Stimulated activated CD4-positive, alpha-beta T cell treated with anti-CD3 and anti-CD28 coated beads, Interleukin-4, amount 100 ng/mL, for 1 hour (primary cell): ENCODE results near the gene PERCC1.
"Not testable (repeated sequence)": the region's sequence is repeated elsewhere in the genome, so short reads cannot be mapped to it uniquely, and the experiment has no call there.

Experiments
- DNase-seq: peaks from one replicate; pipeline ENCODE4 v3.0.0-alpha.2; 2020

Gene PERCC1

GRCh38 chr16:1470481-1471251 is 39.8 kb downstream of the PERCC1 start:
- DNase-seq = no peak

DNA sequence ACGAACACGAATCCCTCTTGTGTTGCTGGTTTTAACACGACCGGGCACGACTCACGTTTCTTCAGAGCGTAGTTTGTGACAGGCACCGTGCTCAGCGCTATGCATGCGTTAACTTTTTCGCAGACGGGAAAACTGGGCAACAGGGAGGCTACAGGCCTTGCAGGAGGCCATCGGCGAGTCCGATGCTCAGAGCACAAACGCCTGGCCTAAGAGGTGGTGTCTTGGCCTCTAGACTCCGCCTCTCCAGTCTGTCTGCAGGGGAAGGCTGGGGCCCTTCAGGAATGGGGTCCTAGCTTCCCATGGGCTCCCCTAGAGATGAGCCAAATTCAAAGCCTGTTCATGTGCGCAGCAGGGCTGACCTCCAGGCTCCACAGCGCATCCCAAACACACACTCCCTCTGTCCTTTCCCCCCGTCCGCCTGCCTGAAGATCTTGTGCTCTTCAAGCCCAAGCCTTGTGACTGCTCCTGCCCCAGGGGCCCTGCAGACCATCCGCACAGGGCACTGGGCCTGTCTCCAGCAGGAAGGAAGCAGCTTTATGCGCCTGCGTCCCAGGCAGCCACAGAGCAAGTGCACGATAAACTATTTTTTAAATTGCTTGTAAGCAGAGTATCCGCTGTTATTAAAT is 40.8 kb downstream of the PERCC1 start:
- DNase-seq = no peak

GRCh38 chr16:1472974-1473373 is 42.1 kb downstream of the PERCC1 start:
- DNase-seq = no peak

GRCh38 chr16:1474082-1474795 is 43.4 kb downstream of the PERCC1 start:
- no peak for DNase-seq

DNA sequence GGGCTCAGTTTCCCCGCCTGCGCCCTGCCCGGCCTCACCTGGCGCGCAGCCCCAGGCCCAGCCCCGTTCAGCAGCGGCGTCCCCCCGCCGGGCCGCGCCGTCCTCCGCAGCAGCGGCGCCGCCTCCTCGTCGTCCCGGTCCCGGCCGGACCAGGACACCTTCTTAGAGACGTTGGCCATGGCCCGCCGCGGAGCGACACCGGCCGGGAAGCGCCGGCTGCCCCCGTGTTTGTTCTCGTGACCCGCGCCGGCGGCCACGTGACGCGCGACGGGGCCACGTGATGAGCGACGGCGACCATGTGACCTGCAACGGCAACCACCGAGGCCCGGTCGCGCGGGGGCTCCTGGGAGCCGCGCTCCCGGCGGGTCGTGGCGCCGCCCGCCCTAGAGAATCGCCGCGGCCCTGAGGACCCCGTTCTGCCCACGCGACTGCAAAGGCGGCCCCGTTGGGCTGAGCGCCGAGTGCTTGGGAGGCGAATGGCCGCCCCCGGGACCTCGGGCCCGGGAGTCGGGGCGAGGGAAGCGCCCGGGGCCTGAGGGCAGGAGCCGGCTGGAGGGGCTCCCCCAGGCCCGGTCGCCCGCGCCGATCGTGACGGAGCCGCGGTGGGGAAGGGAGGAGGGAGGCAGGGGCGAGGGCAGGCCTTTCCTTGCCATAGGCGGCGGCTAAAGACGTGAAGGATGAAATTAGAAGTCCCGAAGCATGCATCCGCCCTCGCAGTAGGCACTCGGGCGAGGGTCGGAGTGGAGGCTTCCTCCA is 44.1 kb downstream of the PERCC1 start, which contains the start of gene CLCN7:
Gene CLCN7, minus strand, starts transcription at position 233 of the 756 bp plus-strand sequence. Its CDS starts 54 bp downstream, at position 179.
- DNase-seq = peak; percentile 89

DNA sequence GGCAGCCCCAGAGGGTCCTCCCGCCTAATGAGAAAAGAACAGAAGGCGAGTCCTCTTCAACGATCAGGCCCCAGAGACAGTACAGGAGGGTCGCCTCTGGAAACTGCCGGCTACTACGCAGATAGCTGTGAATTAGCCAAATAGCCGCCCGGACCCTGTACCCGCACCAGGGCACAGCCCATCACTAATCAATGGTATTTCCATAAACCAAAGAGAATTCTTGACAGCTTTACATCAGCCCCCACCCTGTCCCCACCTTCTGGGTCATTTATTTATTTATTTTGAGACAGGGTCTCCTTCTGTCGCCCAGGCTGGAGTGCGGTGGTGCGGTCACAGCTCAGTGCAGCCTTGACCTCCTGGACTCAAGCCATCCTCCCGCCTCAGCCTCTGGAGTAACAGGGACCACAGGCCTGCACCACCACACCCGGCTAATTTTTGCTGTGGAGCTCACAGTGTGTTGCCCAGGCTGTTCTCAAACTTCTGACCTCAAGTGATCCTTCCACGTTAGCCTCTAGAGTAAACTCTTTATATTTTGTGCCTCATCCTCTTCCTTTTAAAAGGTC is 44.8 kb downstream of the PERCC1 start:
- no peak for DNase-seq

GRCh38 chr16:1477033-1477432 is 46.2 kb downstream of the PERCC1 start:
- no peak for DNase-seq

DNA sequence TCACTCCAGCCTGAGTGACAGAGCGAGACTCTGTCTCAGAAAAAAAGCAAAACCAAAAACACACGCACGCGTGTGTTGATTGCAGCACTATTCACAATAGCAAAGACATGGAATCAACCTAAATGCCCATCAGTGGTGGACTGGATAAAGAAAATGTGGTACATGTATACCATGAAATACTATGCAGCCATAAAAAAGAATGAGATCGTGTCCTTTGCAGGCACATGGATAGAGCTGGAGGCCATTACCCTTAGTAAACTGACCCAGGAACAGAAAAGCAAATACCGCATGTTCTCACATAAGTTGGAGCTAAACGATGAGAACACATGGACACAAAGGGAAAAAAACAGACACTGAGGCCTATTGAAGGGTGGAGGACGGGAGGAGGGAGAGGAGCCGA is 48.1 kb downstream of the PERCC1 start:
- DNase-seq = not testable (repeated sequence)

- DNase-seq = no peak
These were observed 51.3 kb downstream of the PERCC1 start for GRCh38 chr16:1481906-1482835.
